ENCODE data around the gene FGD5.

FGD5 gene

DNA sequence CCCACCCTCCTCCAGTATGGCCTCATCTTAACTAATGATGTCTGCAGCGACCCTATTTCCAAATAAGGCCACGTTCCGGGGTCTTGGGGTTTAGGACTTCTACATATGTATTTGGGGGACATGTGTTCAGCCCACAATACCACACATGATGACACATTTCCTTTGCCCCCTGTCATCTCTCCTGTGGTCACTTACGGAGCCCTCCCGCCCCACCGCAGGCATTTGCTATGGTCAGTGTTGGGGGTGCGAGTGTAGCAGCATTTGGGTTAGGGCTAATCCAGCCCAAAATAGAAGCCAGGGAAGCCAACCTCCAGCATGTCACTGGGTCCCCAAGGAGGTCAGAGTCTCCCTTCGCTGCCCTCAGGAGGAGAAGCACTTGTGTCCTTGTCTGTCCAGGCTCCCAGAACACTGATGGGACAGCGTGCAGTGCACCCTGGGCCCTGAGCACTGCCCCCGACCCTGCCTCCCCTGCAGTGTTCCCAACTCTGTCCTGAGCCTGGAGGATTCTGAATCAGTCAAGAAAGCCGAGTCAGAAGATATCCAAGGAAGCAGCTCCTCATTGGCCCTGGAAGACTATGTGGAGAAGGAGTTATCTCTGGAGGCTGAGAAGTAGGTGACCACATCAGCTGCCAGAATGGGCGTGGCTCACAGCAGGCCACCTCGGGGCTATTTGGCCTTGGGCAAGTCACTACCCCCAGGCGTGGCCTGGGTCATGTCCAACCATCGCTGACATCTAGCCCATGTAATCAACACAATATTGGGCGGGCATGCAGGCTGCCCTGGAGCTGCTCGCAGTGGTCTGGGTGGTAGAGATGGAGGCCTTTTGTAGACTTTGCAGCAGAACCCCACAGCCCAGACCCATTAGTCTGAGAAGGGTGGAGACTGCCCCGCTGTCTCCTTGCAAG, 46.9 kb upstream of the FGD5 start:
- no peak for DNase-seq (ENCODE audit: low spot score)
- Histone ChIP-seq H3K36me3 (replicated peaks in 1 of 2; ENCODE audit: control insufficient read depth in 2 of 2, insufficient read depth in 2 of 2, low read length in 2 of 2) (no peaks in the 10 kb centered on the region), H3K4me2 (ENCODE audit: insufficient read depth, low read length, poor library complexity, severe bottlenecking) (no peak overlapping the region), H3K4me1 (ENCODE audit: control insufficient read depth in 2 of 2, insufficient read depth in 1 of 2, low read depth in 1 of 2, low read length in 2 of 2) (peaks cover 0 to 2% of the 10 kb centered on the region in 2 donors), H2BK12ac (ENCODE audit: low read length) (no peak overlapping the region), H3K79me1 (ENCODE audit: low read depth, low read length) (no peaks in the 10 kb centered on the region), H2AFZ (ENCODE audit: low read length) (no peak overlapping the region), H3K18ac (ENCODE audit: low read length) (peak overlapping the region; percentile 42), H2BK120ac (ENCODE audit: low read depth, low read length) (no peak overlapping the region), H3K4ac (ENCODE audit: low read length) (no peak overlapping the region), H3K4me3 (ENCODE audit: low read length in 2 of 2) (no peak overlapping the region), H4K91ac (ENCODE audit: low read depth, low read length, poor library complexity) (no peak overlapping the region), H2BK15ac (ENCODE audit: low read length) (peak overlapping the region; percentile 17), H3K23ac (ENCODE audit: low read depth, low read length, poor library complexity) (no peak overlapping the region), H2BK5ac (ENCODE audit: low read length) (no peak overlapping the region), H2AK5ac (ENCODE audit: low read depth, low read length) (peak overlapping the region; percentile 25), H3K9ac (ENCODE audit: low read depth, low read length, poor library complexity) (no peak overlapping the region), H3K14ac (ENCODE audit: low read length) (no peak overlapping the region), H3K27ac (replicated peaks; ENCODE audit: low read length) (no peak overlapping the region), H3K9me3 (replicated peaks in 1 of 2; ENCODE audit: control insufficient read depth in 2 of 2, insufficient read depth in 1 of 2, low read depth in 1 of 2, low read length in 2 of 2) (no peaks in the 10 kb centered on the region), H3K27me3 (ENCODE audit: control insufficient read depth in 3 of 3, insufficient read depth in 3 of 3, low read depth in 1 of 3, low read length in 3 of 3) (peaks cover 0 to 2% (median 0%) of the 10 kb centered on the region in 3 experiments), H4K8ac (ENCODE audit: low read depth, low read length) (no peak overlapping the region)
- no CpG with 5 or more reads among the region's 18 CpGs for WGBS, 2 donors (ENCODE audit: extremely low coverage in 2 of 2, insufficient read length in 2 of 2, insufficient replicate concordance in 1 of 2)

DNA sequence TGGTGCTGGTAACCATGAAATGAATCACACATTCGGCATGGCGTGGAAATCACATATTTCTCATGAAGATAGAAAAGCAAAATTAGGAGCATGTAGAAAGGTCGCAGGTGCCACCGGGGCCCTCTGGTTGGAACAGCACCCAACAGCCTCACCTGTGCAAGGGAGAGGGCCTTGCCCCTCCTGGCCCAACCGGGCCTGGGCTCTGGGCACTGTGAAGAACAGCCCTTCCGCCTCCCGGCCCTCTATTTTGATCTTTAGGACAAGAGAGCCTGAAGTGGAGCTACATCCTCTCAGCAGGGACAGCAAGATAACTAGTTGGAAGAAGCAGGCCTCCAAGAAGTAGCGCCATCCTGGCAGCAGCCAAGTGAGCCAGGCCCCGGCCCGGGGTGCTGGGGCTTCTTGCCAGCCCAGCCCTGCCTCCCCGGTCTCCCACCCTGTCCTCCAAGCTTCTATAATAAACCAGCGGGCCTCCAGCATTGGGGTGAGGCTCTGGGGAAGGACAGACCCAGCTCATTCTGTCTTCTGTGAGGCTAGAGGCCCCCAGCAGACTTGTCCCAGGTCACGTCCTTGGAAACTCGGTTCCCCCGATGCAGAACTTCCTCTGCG, 46.1 kb upstream of the FGD5 start:
- Histone ChIP-seq H3K9me3 (replicated peaks in 1 of 2; ENCODE audit: control insufficient read depth in 2 of 2, insufficient read depth in 1 of 2, low read depth in 1 of 2, low read length in 2 of 2) (no peaks in the 10 kb centered on the region), H4K91ac (ENCODE audit: low read depth, low read length, poor library complexity) (no peak overlapping the region), H3K27ac (replicated peaks; ENCODE audit: low read length) (no peak overlapping the region), H3K18ac (ENCODE audit: low read length) (peak overlapping the region; percentile 72), H3K4me3 (ENCODE audit: low read length in 2 of 2) (no peak overlapping the region), H3K14ac (ENCODE audit: low read length) (no peak overlapping the region), H2BK120ac (ENCODE audit: low read depth, low read length) (no peak overlapping the region), H3K4me1 (ENCODE audit: control insufficient read depth in 2 of 2, insufficient read depth in 1 of 2, low read depth in 1 of 2, low read length in 2 of 2) (peaks cover 0 to 2% of the 10 kb centered on the region in 2 donors), H3K27me3 (ENCODE audit: control insufficient read depth in 3 of 3, insufficient read depth in 3 of 3, low read depth in 1 of 3, low read length in 3 of 3) (peaks cover 0 to 2% (median 0%) of the 10 kb centered on the region in 3 experiments), H4K8ac (ENCODE audit: low read depth, low read length) (no peak overlapping the region), H2BK5ac (ENCODE audit: low read length) (no peak overlapping the region), H3K23ac (ENCODE audit: low read depth, low read length, poor library complexity) (no peak overlapping the region), H2BK12ac (ENCODE audit: low read length) (no peak overlapping the region), H2AFZ (ENCODE audit: low read length) (no peak overlapping the region), H3K4ac (ENCODE audit: low read length) (no peak overlapping the region), H3K79me1 (ENCODE audit: low read depth, low read length) (no peaks in the 10 kb centered on the region), H3K36me3 (replicated peaks in 1 of 2; ENCODE audit: control insufficient read depth in 2 of 2, insufficient read depth in 2 of 2, low read length in 2 of 2) (no peaks in the 10 kb centered on the region), H2AK5ac (ENCODE audit: low read depth, low read length) (no peak overlapping the region), H3K4me2 (ENCODE audit: insufficient read depth, low read length, poor library complexity, severe bottlenecking) (no peak overlapping the region), H2BK15ac (ENCODE audit: low read length) (no peak overlapping the region), H3K9ac (ENCODE audit: low read depth, low read length, poor library complexity) (no peak overlapping the region)
- DNase-seq (ENCODE audit: low spot score): no peak
- no CpG with 5 or more reads among the region's 16 CpGs for WGBS, 2 donors (ENCODE audit: extremely low coverage in 2 of 2, insufficient read length in 2 of 2, insufficient replicate concordance in 1 of 2)

DNA sequence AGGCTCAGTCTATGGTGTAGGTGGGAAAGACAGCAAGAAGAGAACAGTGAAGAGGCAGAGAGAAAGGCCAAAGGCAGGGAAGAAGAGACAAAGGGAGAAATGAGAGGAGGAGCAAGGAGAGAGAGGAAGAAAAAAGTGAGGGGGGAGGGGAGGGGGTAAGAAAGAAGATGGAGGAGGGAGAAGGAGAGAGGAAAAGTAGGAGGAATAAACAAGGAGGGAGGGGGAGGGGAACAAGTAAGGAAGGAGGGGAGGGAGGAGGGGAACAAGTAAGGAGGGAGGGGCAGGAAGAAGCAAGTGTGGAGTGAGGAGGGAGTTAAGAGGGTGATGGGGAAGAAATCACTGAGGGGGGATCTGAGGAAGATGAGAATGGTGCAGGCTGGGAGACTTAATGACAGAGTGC, 45.5 kb upstream of the FGD5 start:
- no peak overlapping the region for H3K14ac ChIP-seq (ENCODE audit: low read length)
- H3K23ac ChIP-seq (ENCODE audit: low read depth, low read length, poor library complexity): no peak overlapping the region
- no peak overlapping the region for H3K27ac ChIP-seq (replicated peaks; ENCODE audit: low read length)
- H3K79me1 ChIP-seq (ENCODE audit: low read depth, low read length): no peaks in the 10 kb centered on the region
- peaks cover 0 to 2% of the 10 kb centered on the region in 2 donors for H3K4me1 ChIP-seq (ENCODE audit: control insufficient read depth in 2 of 2, insufficient read depth in 1 of 2, low read depth in 1 of 2, low read length in 2 of 2)
- no peak overlapping the region for H3K4me3 ChIP-seq (ENCODE audit: low read length in 2 of 2)
- DNase-seq (ENCODE audit: low spot score): no peak
- H3K9me3 ChIP-seq (replicated peaks in 1 of 2; ENCODE audit: control insufficient read depth in 2 of 2, insufficient read depth in 1 of 2, low read depth in 1 of 2, low read length in 2 of 2): no peaks in the 10 kb centered on the region
- no peak overlapping the region for H2AK5ac ChIP-seq (ENCODE audit: low read depth, low read length)
- H4K91ac ChIP-seq (ENCODE audit: low read depth, low read length, poor library complexity): no peak overlapping the region
- H2AFZ ChIP-seq (ENCODE audit: low read length): no peak overlapping the region
- no peak overlapping the region for H2BK15ac ChIP-seq (ENCODE audit: low read length)
- H2BK5ac ChIP-seq (ENCODE audit: low read length): peak overlapping the region; percentile 35
- H3K36me3 ChIP-seq (replicated peaks in 1 of 2; ENCODE audit: control insufficient read depth in 2 of 2, insufficient read depth in 2 of 2, low read length in 2 of 2): no peaks in the 10 kb centered on the region
- peaks cover 0 to 2% (median 0%) of the 10 kb centered on the region in 3 experiments for H3K27me3 ChIP-seq (ENCODE audit: control insufficient read depth in 3 of 3, insufficient read depth in 3 of 3, low read depth in 1 of 3, low read length in 3 of 3)
- no peak overlapping the region for H3K4me2 ChIP-seq (ENCODE audit: insufficient read depth, low read length, poor library complexity, severe bottlenecking)
- H4K8ac ChIP-seq (ENCODE audit: low read depth, low read length): peak overlapping the region; percentile 52
- H3K9ac ChIP-seq (ENCODE audit: low read depth, low read length, poor library complexity): no peak overlapping the region
- H3K4ac ChIP-seq (ENCODE audit: low read length): no peak overlapping the region
- H3K18ac ChIP-seq (ENCODE audit: low read length): no peak overlapping the region
- H2BK12ac ChIP-seq (ENCODE audit: low read length): no peak overlapping the region
- no peak overlapping the region for H2BK120ac ChIP-seq (ENCODE audit: low read depth, low read length)

DNA sequence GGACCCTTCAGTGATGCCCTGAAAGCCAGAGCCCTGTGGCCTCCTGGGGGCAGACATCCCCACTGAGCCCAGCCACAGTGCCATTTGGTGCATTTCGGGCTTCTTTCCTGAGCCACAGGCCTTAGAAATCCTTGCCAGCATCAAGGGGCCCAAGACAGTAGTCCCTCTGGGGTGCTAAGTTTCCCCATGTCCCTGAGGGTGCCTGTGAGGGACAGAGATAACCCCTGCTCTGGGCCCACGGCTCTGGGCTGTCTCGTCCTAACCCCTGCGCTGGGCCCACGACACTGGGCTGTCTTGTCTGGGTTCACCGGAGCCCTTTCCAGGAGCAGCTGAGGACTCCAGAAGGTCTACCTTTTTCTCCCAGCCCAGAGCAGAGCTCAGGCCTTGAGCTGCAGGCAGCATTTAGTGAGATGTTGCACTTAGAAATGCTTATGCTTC, 45.1 kb upstream of the FGD5 start:
- Histone ChIP-seq H3K9me3 (replicated peaks in 1 of 2; ENCODE audit: control insufficient read depth in 2 of 2, insufficient read depth in 1 of 2, low read depth in 1 of 2, low read length in 2 of 2) (no peaks in the 10 kb centered on the region), H3K4me3 (ENCODE audit: low read length in 2 of 2) (no peak overlapping the region), H4K8ac (ENCODE audit: low read depth, low read length) (no peak overlapping the region), H3K4me2 (ENCODE audit: insufficient read depth, low read length, poor library complexity, severe bottlenecking) (no peak overlapping the region), H3K14ac (ENCODE audit: low read length) (no peak overlapping the region), H3K27me3 (ENCODE audit: control insufficient read depth in 3 of 3, insufficient read depth in 3 of 3, low read depth in 1 of 3, low read length in 3 of 3) (peaks cover 0 to 2% (median 0%) of the 10 kb centered on the region in 3 experiments), H3K4ac (ENCODE audit: low read length) (no peak overlapping the region), H4K91ac (ENCODE audit: low read depth, low read length, poor library complexity) (no peak overlapping the region), H3K18ac (ENCODE audit: low read length) (peak overlapping the region; percentile 65), H2BK15ac (ENCODE audit: low read length) (peak overlapping the region; percentile 71), H3K36me3 (replicated peaks in 1 of 2; ENCODE audit: control insufficient read depth in 2 of 2, insufficient read depth in 2 of 2, low read length in 2 of 2) (no peaks in the 10 kb centered on the region), H2BK120ac (ENCODE audit: low read depth, low read length) (peak overlapping the region; percentile 67), H2AK5ac (ENCODE audit: low read depth, low read length) (no peak overlapping the region), H3K23ac (ENCODE audit: low read depth, low read length, poor library complexity) (no peak overlapping the region), H3K79me1 (ENCODE audit: low read depth, low read length) (no peaks in the 10 kb centered on the region), H3K27ac (replicated peaks; ENCODE audit: low read length) (no peak overlapping the region), H2BK12ac (ENCODE audit: low read length) (no peak overlapping the region), H2BK5ac (ENCODE audit: low read length) (peak overlapping the region; percentile 35), H2AFZ (ENCODE audit: low read length) (no peak overlapping the region), H3K4me1 (ENCODE audit: control insufficient read depth in 2 of 2, insufficient read depth in 1 of 2, low read depth in 1 of 2, low read length in 2 of 2) (peaks cover 0 to 2% of the 10 kb centered on the region in 2 donors), H3K9ac (ENCODE audit: low read depth, low read length, poor library complexity) (no peak overlapping the region)
- DNase-seq (ENCODE audit: low spot score): no peak
- WGBS, 2 donors (ENCODE audit: extremely low coverage in 2 of 2, insufficient read length in 2 of 2, insufficient replicate concordance in 1 of 2): no CpG with 5 or more reads among the region's 6 CpGs

Measured in neuronal stem cell (in vitro differentiated cells).